Subcutaneous adipose tissue (tissue), 4 donors: ENCODE data around the gene CYS1. TPM values are rescaled to one million over a fixed set of nuclear protein-coding genes. Genes with fewer than 3 reads are reported as not detected.

Experiments
- total RNA-seq, 4 donors: library from RNA; depleted of rRNA; stranded (reverse); fragments of >200 nt; gene quantifications; one replicate each; pipeline ENCODE4 v1.1.0, GENCODE V29; 2016
- TF ChIP-seq, protein P1 (sequence below): fragments of 450-650 bp; IDR thresholded peaks from one replicate; pipeline ENCODE4 v1.5.1; 2016; ENCODE audit warnings: low read depth, mild to moderate bottlenecking, control low read depth, antibody characterized with exemption, moderate library complexity

Gene CYS1
- total RNA-seq, 4 donors from 2014 or later: 1.1 to 2.4 (median 1.4) TPM; not detected in 1

DNA sequence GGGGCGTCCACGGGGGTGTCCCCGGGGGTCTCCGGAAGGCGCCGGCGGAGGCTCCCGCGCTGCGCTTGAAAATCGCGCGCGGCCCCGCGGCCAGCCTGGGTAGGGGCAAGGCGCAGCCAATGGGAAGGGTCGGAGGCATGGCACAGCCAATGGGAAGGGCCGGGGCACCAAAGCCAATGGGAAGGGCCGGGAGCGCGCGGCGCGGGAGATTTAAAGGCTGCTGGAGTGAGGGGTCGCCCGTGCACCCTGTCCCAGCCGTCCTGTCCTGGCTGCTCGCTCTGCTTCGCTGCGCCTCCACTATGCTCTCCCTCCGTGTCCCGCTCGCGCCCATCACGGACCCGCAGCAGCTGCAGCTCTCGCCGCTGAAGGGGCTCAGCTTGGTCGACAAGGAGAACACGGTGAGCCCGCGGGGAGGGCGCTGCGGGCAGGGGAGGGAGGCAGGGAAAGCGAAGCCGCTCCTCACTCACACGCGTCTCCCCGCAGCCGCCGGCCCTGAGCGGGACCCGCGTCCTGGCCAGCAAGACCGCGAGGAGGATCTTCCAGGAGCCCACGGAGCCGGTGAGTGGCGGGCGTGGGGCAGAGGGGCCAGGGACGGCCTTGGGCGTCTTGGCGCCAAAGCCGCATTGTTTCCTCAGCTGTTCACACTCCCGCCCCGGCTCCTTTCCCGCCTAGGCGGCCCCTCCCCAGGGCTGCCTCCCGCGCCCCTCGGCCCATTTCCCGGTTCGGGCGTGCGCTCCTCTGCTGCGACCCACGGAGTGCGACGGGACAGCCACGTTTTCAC lies 42.5 kb upstream of the CYS1 start, which contains the start of gene RRM2:
TSS of gene RRM2 (plus strand) at position 240 of the 781 bp plus-strand sequence. CDS start at position 300, 60 bp downstream.
- TF ChIP-seq, protein P1, sequence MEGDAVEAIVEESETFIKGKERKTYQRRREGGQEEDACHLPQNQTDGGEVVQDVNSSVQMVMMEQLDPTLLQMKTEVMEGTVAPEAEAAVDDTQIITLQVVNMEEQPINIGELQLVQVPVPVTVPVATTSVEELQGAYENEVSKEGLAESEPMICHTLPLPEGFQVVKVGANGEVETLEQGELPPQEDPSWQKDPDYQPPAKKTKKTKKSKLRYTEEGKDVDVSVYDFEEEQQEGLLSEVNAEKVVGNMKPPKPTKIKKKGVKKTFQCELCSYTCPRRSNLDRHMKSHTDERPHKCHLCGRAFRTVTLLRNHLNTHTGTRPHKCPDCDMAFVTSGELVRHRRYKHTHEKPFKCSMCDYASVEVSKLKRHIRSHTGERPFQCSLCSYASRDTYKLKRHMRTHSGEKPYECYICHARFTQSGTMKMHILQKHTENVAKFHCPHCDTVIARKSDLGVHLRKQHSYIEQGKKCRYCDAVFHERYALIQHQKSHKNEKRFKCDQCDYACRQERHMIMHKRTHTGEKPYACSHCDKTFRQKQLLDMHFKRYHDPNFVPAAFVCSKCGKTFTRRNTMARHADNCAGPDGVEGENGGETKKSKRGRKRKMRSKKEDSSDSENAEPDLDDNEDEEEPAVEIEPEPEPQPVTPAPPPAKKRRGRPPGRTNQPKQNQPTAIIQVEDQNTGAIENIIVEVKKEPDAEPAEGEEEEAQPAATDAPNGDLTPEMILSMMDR: no peak

GRCh38 chr2:10120877-10121574 lies 40.8 kb upstream of the CYS1 start:
- TF ChIP-seq, protein P1: no peak

DNA sequence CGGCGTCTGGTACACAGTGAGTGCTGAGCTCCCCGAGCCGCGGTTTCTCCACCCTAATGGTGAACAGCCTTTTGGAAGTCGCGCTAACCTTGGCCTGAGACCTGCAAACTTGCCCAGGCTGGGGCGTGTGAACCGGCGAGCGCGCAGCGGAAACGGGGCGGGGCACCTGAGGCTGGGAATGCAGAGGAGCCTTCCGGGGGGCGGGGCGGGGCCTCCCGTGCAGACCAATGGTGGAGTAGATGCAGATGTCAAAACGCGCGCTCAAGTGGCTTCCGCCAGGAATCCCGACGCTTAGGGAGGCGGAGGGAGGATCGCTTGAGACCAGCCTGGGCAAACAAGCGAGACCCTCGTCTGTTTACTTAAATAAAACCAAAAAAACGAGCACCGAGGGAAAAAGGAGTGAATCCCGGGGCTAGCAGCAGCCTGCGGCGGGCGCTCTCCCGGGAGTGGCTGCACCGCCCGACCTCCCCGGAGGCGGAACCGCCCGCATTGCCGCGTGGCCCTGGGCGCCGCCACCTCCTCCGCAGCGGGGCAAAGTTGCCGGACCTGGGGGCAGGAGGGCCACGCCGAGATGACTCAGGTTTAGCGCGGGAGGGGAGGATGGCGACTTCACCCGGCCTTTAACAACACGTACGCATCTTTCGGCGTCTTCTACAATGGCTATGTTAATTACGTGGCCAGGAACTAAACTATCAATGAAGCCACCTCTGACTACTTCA lies 40.1 kb upstream of the CYS1 start:
- TF ChIP-seq, protein P1: no peak

DNA sequence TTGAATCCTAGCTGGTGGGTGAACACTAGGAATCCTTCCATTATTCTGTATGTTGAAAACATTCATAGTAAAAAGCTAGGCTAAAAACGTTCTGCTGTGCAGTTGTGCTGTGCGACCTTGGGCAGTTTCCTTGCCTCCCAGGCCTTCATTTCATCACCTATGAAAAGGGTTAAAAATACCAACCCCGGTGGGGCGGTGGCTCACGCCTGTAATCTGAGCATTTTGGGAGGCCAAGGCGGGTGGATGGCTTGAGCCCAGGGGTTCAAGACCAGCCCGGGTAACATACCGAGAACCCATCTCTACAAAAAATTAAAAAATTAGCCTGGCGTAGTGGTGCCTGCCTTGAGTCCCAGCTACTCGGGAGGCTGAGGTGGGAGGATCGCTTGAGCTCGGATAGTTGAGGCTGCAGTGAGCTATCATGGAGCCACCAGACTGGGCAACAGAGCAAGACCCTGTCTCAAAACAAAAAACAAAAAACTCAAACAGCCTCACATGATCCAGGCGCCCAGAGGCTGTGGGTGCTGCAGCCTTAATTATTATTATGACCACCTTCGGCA lies 39.5 kb upstream of the CYS1 start:
- TF ChIP-seq, protein P1: no peak

DNA sequence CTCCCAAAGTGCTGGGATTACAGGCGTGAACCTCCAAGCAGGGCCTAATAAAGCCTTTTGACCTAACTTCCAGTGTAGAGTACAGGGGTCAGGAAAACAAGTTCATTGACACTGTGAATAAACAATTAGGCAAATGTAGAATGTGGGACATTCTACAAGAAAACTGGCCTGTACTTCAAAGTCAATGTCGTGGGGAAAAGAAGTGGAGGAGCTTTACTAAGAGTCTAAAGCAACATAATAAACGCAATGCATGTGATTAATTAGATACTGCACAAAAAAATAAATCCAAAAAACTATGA lies 38.8 kb upstream of the CYS1 start:
- TF ChIP-seq, protein P1: no peak

GRCh38 chr2:10109311-10109710 lies 29.1 kb upstream of the CYS1 start:
- TF ChIP-seq, protein P1: no peak

DNA sequence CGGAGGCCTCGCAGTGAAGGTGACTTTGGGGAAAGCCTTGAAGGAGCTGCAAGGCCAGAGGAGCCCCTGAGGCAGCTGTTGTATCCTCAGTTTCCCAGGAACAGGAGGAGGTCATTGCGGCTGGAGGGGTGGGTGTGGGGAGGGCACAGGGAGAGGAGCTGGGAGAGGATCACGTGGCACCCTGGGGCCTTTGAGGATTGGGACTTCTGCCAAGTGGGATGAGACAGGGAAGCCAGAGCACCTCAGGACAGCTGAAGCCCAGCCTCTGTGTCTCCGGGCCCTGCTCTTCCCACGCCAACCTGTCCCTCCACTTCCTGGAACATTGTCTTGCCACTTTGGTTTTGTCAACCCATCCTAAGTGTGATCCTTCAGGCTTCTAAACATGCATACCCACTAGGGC lies 23.0 kb upstream of the CYS1 start:
- TF ChIP-seq, protein P1: no peak
